PC-3 (cell line): Measurements from ENCODE around the gene MON1A. TPM values are rescaled to one million over a fixed set of nuclear protein-coding genes. Genes with fewer than 3 reads are reported as not detected.
"Not testable (repeated sequence)": the region's sequence is repeated elsewhere in the genome, so short reads cannot be mapped to it uniquely, and the experiment has no call there.

Source experiments
- ATAC-seq: fragments of 200-7000 bp; cut with Tn5 transposase; 2 replicates; pipeline ENCODE4 v1.9.1; 2020; ENCODE audit warnings: mild to moderate bottlenecking, moderate library complexity
- BruUV-seq: library from RNA; stranded (reverse); fragments of 400-500 nt; replicated peaks from 2 replicates; lab custom pipeline; 2021; lab: Mats Ljungman, UMichigan
- CTCF ChIA-PET: fragments of 300-600 bp; sonication (Branson Sonifier 250); formaldehyde crosslinking; loops from one replicate; lab custom pipeline; 2022; ENCODE audit warnings: antibody characterized with exemption; lab: Charles Lee
- POLR2A ChIA-PET: fragments of 300-600 bp; sonication (Branson Sonifier 250); formaldehyde crosslinking; loops from one replicate; lab custom pipeline; 2022; ENCODE audit warnings: antibody characterized with exemption; ENCODE audit not compliant: unreplicated experiment; lab: Charles Lee
- DNase-seq: peaks from one replicate; pipeline ENCODE4 v3.0.0-alpha.2; 2015
- H2AFZ ChIP-seq: fragments of 300-600 bp; sonication (generic); 2 replicates; pipeline ENCODE4 v1.6.0; 2016; ENCODE audit warnings: antibody characterized with exemption, low read length
- H3F3A ChIP-seq: fragments of 300-600 bp; sonication (generic); one replicate; pipeline ENCODE4 v1.6.0; 2017; ENCODE audit warnings: antibody characterized with exemption, low read length, control low read depth, mild to moderate bottlenecking; ENCODE audit not compliant: unreplicated experiment
- H3K27ac ChIP-seq: fragments of 300-600 bp; sonication (generic); 2 replicates; pipeline ENCODE4 v1.5.1; 2016; ENCODE audit warnings: mild to moderate bottlenecking, low read length
- H3K27me3 ChIP-seq: fragments of 300-600 bp; sonication (generic); 2 replicates; pipeline ENCODE4 v1.6.1; 2016; ENCODE audit warnings: low read length, mixed read lengths
- H3K36me3 ChIP-seq: fragments of 300-600 bp; sonication (generic); 2 replicates; pipeline ENCODE4 v1.6.1; 2016; ENCODE audit warnings: low read depth, mixed run types, low read length, mixed read lengths
- H3K4me1 ChIP-seq: fragments of 300-600 bp; sonication (generic); 2 replicates; pipeline ENCODE4 v1.5.1; 2016; ENCODE audit warnings: low read length; ENCODE audit not compliant: insufficient read depth
- H3K4me2 ChIP-seq: fragments of 300-600 bp; sonication (generic); 2 replicates; pipeline ENCODE4 v1.6.0; 2016; ENCODE audit warnings: low read length
- H3K4me3 ChIP-seq: fragments of 300-600 bp; sonication (generic); 2 replicates; pipeline ENCODE4 v1.5.1; 2016; ENCODE audit warnings: mild to moderate bottlenecking, low read length, mixed read lengths
- H3K79me2 ChIP-seq: fragments of 300-600 bp; sonication (generic); 2 replicates; pipeline ENCODE4 v1.6.1; 2017; ENCODE audit warnings: low read length, mixed read lengths
- H3K9ac ChIP-seq: fragments of 300-600 bp; sonication (generic); 2 replicates; pipeline ENCODE4 v1.6.0; 2016; ENCODE audit warnings: mild to moderate bottlenecking, low read length
- H3K9me2 ChIP-seq: fragments of 300-600 bp; sonication (generic); replicated peaks from 2 replicates; pipeline ENCODE4 v1.6.1; 2016; ENCODE audit warnings: mixed run types, low read length, mixed read lengths
- H3K9me3 ChIP-seq: fragments of 300-600 bp; sonication (generic); 2 replicates; pipeline ENCODE4 v1.6.1; 2016; ENCODE audit warnings: low read length, mixed read lengths
- H4K20me1 ChIP-seq: fragments of 300-600 bp; sonication (generic); 2 replicates; pipeline ENCODE4 v1.6.1; 2016; ENCODE audit warnings: low read length, mixed read lengths
- EZH2 ChIP-seq: fragments of 300-600 bp; sonication (generic); IDR thresholded peaks from one replicate; pipeline ENCODE4 v1.6.1; 2017; ENCODE audit warnings: antibody characterized with exemption, mild to moderate bottlenecking, low read length; ENCODE audit not compliant: unreplicated experiment
- EZH2phosphoT487 ChIP-seq: fragments of 300-600 bp; sonication (generic); IDR thresholded peaks from 2 replicates; pipeline ENCODE4 v1.6.1; 2018; ENCODE audit warnings: mild to moderate bottlenecking, antibody characterized with exemption, low read length, borderline replicate concordance
- intact Hi-C: fragments of 100-400 bp; cut with micrococcal nuclease; formaldehyde crosslinking; loops from 2 replicates; pipeline ENCODE4 v1.9.0; 2023
- total RNA-seq: library from RNA; depleted of rRNA; stranded (reverse); fragments of >200 nt; gene quantifications from 2 replicates; pipeline ENCODE4 v1.2.3, GENCODE V29; 2014
- TF ChIP-seq, protein P1 (sequence below): fragments of 300-600 bp; sonication (generic); conservative IDR thresholded peaks from 2 replicates; pipeline ENCODE4 v1.5.1; 2017; ENCODE audit warnings: antibody characterized with exemption, low read depth, mild to moderate bottlenecking, low read length

Gene MON1A
- total RNA-seq, 1 experiment from 2014 or later, result 20.8 TPM

- ATAC-seq (peak; percentile 63), DNase-seq (peak; percentile 80)
- ChIA-PET POLR2A (interaction anchor here (0.6 to 0.8 kb wide), 3 partner anchors 70 to 496 kb away, joined by 3 to 4 read pairs (median 3); partner anchors contain the start of gene NICN1), CTCF (interaction anchor here (0.6 to 0.7 kb wide), 2 partner anchors 15 to 42 kb away, joined by 3 to 4 read pairs; partner anchors contain the start of gene RBM6)
- Histone ChIP-seq H3K27ac (peak overlapping the region; percentile 44), H3K9me2 (no peaks in the 10 kb centered on the region), H3K4me2 (peak overlapping the region; percentile 21), H3K4me1 (peaks cover 25% of the 10 kb centered on the region), H2AFZ (no peak overlapping the region), H3K9ac (no peak overlapping the region), H3K27me3 (no peaks in the 10 kb centered on the region), H3K36me3 (no peaks in the 10 kb centered on the region; the same call in 1 of the 2 replicates), H3K79me2 (peaks cover 43% of the 10 kb centered on the region), H3F3A (no peaks in the 10 kb centered on the region), H3K4me3 (no peak overlapping the region), H3K9me3 (no peaks in the 10 kb centered on the region), H4K20me1 (no peaks in the 10 kb centered on the region)
- intact Hi-C loops, result no loop called here
- TF ChIP-seq EZH2 (no peak), EZH2phosphoT487 (no peak)
- TF ChIP-seq, protein P1, sequence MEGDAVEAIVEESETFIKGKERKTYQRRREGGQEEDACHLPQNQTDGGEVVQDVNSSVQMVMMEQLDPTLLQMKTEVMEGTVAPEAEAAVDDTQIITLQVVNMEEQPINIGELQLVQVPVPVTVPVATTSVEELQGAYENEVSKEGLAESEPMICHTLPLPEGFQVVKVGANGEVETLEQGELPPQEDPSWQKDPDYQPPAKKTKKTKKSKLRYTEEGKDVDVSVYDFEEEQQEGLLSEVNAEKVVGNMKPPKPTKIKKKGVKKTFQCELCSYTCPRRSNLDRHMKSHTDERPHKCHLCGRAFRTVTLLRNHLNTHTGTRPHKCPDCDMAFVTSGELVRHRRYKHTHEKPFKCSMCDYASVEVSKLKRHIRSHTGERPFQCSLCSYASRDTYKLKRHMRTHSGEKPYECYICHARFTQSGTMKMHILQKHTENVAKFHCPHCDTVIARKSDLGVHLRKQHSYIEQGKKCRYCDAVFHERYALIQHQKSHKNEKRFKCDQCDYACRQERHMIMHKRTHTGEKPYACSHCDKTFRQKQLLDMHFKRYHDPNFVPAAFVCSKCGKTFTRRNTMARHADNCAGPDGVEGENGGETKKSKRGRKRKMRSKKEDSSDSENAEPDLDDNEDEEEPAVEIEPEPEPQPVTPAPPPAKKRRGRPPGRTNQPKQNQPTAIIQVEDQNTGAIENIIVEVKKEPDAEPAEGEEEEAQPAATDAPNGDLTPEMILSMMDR, result no peak
- no TSS peak for BruUV-seq
Observed at GRCh38 chr3:49924683-49925082, 4.9 kb downstream of the MON1A start.

GRCh38 chr3:49917806-49918590 lies 11.6 kb downstream of the MON1A start:
- DNase-seq, H3K9ac ChIP-seq, H3K4me2 ChIP-seq, H3K9me3 ChIP-seq, H3K27ac ChIP-seq, H3F3A ChIP-seq, H4K20me1 ChIP-seq, H3K79me2 ChIP-seq, H3K4me1 ChIP-seq, H3K36me3 ChIP-seq, intact Hi-C loops, H3K4me3 ChIP-seq, BruUV-seq, H2AFZ ChIP-seq, H3K9me2 ChIP-seq, H3K27me3 ChIP-seq, ATAC-seq, POLR2A ChIA-PET, CTCF ChIA-PET: not testable (repeated sequence)

DNA sequence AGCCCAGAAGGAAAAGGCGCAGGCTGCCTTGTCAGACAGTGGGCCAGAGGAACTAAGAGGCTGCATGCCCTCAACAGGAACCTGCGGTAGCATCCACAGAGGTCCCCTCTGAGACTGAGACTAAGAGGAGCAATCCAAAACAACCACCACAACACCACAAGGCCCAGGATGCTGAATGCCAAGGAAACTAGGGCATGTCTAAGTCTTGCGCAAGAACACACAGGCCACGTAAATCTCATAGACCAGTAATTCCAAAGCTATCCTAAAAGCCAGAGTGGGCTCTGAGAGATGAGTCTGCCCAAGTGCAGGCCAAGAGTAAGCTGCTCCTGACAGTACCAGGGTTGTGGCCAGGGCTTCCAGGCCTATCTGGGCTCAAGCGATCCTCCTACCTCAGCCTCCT lies 12.9 kb downstream of the MON1A start:
- H3F3A ChIP-seq, result no peaks in the 10 kb centered on the region
- H3K4me3 ChIP-seq, result no peak overlapping the region
- intact Hi-C loops, result no loop called here
- H3K79me2 ChIP-seq, result peaks cover 8% of the 10 kb centered on the region; the same call in 1 of the 2 replicates
- ChIA-PET CTCF (no interaction called here), POLR2A (no interaction called here)
- no peak overlapping the region for H3K9ac ChIP-seq
- no peaks in the 10 kb centered on the region for H3K9me2 ChIP-seq
- DNase-seq (no peak), ATAC-seq (no peak)
- no peak for TF ChIP-seq EZH2phosphoT487
- no peak for TF ChIP-seq EZH2
- TF ChIP-seq, protein P1, result no peak
- H3K4me1 ChIP-seq, result no peaks in the 10 kb centered on the region
- no peak overlapping the region for H3K4me2 ChIP-seq
- H3K27me3 ChIP-seq, result no peaks in the 10 kb centered on the region
- no peaks in the 10 kb centered on the region for H4K20me1 ChIP-seq
- BruUV-seq, result no TSS peak
- H2AFZ ChIP-seq, result no peak overlapping the region
- H3K27ac ChIP-seq, result no peak overlapping the region
- no peaks in the 10 kb centered on the region for H3K9me3 ChIP-seq
- H3K36me3 ChIP-seq, result peaks cover 2% of the 10 kb centered on the region
